HepG2 (cell line): ENCODE data around the gene IST1. TPM values are rescaled to one million over a fixed set of nuclear protein-coding genes. Genes with fewer than 3 reads are reported as not detected.
A peak's percentile ranks its signal among the peaks of the same experiment; 100 is the strongest.

Experiments
- BRD4 ChIP-seq: sonication (generic); formaldehyde crosslinking; IDR thresholded peaks from 2 replicates; pipeline ENCODE4 v1.4.0; 2020; ENCODE audit warnings: missing genetic modification reagents
- CENPX ChIP-seq: sonication (generic); formaldehyde crosslinking; IDR thresholded peaks from 2 replicates; pipeline ENCODE4 v1.9.0; 2021; ENCODE audit warnings: mild to moderate bottlenecking, missing genetic modification reagents, moderate library complexity
- CREB1 ChIP-seq, 2 experiments: fragments of 450-650 bp in 1 of 2; IDR thresholded peaks; 2 replicates each; pipeline ENCODE4 v1.6.1; 2016 to 2017; ENCODE audit warnings: control low read depth in 1 of 2, mild to moderate bottlenecking in 1 of 2, missing compliant biosample characterization in 1 of 2, missing genetic modification characterization in 1 of 2
- FOXA3 ChIP-seq: IDR thresholded peaks from 2 replicates; pipeline ENCODE4 v1.6.1; 2016; ENCODE audit warnings: missing genetic modification reagents, missing compliant biosample characterization
- SALL2 ChIP-seq: sonication (generic); formaldehyde crosslinking; IDR thresholded peaks from 2 replicates; pipeline ENCODE4 v1.8.1; 2023; ENCODE audit warnings: mild to moderate bottlenecking, missing genetic modification reagents, inconsistent platforms
- SRSF9 ChIP-seq: fragments of 200-400 bp; formaldehyde crosslinking; IDR thresholded peaks from 2 replicates; pipeline ENCODE4 v1.6.1; 2018; ENCODE audit warnings: borderline replicate concordance, mild to moderate bottlenecking, low read depth, low read length; ENCODE audit not compliant: insufficient read depth, poor library complexity, severe bottlenecking
- THYN1 ChIP-seq: sonication (generic); formaldehyde crosslinking; IDR thresholded peaks from 2 replicates; pipeline ENCODE4 v1.8.1; 2023; ENCODE audit warnings: low read depth, mild to moderate bottlenecking, moderate library complexity, missing genetic modification reagents, borderline replicate concordance
- XBP1 ChIP-seq: sonication (generic); formaldehyde crosslinking; IDR thresholded peaks from 2 replicates; pipeline ENCODE4 v1.5.0; 2020; ENCODE audit warnings: missing genetic modification reagents
- ZBTB34 ChIP-seq: sonication (generic); formaldehyde crosslinking; IDR thresholded peaks from 2 replicates; pipeline ENCODE4 v1.8.0; 2022; ENCODE audit warnings: mild to moderate bottlenecking, missing genetic modification reagents
- ZBTB7B ChIP-seq: sonication (generic); formaldehyde crosslinking; IDR thresholded peaks from 2 replicates; pipeline ENCODE4 v1.4.0; 2020; ENCODE audit warnings: missing genetic modification reagents
- ZFP1 ChIP-seq: IDR thresholded peaks from 2 replicates; pipeline ENCODE4 v1.6.1; 2016
- ZFP36L1 ChIP-seq: sonication (generic); formaldehyde crosslinking; IDR thresholded peaks from 2 replicates; pipeline ENCODE4 v1.8.0; 2022; ENCODE audit warnings: mild to moderate bottlenecking, missing genetic modification reagents, moderate library complexity
- ZNF446 ChIP-seq: sonication (generic); formaldehyde crosslinking; IDR thresholded peaks from 2 replicates; pipeline ENCODE4 v1.5.0; 2020; ENCODE audit warnings: mild to moderate bottlenecking, missing genetic modification reagents
- ZNF629 ChIP-seq: sonication (generic); formaldehyde crosslinking; conservative IDR thresholded peaks from 2 replicates; pipeline ENCODE4 v1.5.0; 2020; ENCODE audit warnings: missing genetic modification reagents
- ZNF773 ChIP-seq: sonication (generic); formaldehyde crosslinking; IDR thresholded peaks from 2 replicates; pipeline ENCODE4 v1.4.0; 2020; ENCODE audit warnings: missing genetic modification reagents, borderline replicate concordance
- polyA plus RNA-seq, 8 experiments: library from polyadenylated mRNA; depleted of rRNA in 3 of 8; stranded (reverse) in 7 of 8; unstranded in 1 of 8; fragments of >200 nt; fragmentation: Illumina TruSeq in 4 of 8; extraction: Trizol in 4 of 8; gene quantifications; 2 replicates each; pipeline versions ENCODE4 v1.2.1 to v1.2.3, GENCODE V29; 2011 to 2016; ENCODE audit warnings: low read depth in 4 of 8, missing spikeins in 1 of 8, mixed read lengths in 1 of 8; ENCODE audit not compliant: insufficient read depth in 1 of 8
- total RNA-seq, 5 experiments: library from RNA; depleted of rRNA; stranded (reverse); fragments of >200 nt; fragmentation: Illumina TruSeq; extraction: Trizol; gene quantifications; 2 replicates each; pipeline ENCODE4 v1.2.3, GENCODE V29; 2016; ENCODE audit warnings: low read depth in 1 of 5
- TF ChIP-seq, protein P1 (sequence below): sonication (generic); formaldehyde crosslinking; IDR thresholded peaks from 2 replicates; pipeline ENCODE4 v1.4.0; 2020; ENCODE audit warnings: mild to moderate bottlenecking, low read depth, missing genetic modification reagents
- TF ChIP-seq, protein P2 (sequence below): sonication (generic); formaldehyde crosslinking; IDR thresholded peaks from 2 replicates; pipeline ENCODE4 v1.5.0; 2020; ENCODE audit warnings: missing genetic modification reagents, mild to moderate bottlenecking, borderline replicate concordance
- TF ChIP-seq, protein P3 (sequence below): sonication (generic); formaldehyde crosslinking; IDR thresholded peaks from 2 replicates; pipeline ENCODE4 v1.5.0; 2020; ENCODE audit warnings: mild to moderate bottlenecking, missing genetic modification reagents, moderate library complexity
- TF ChIP-seq, protein P4 (sequence below): sonication (generic); formaldehyde crosslinking; IDR thresholded peaks from 2 replicates; pipeline ENCODE4 v1.4.0; 2020; ENCODE audit warnings: missing genetic modification reagents

The IST1 gene
- total and polyA plus RNA-seq, 2 of the 13 experiments (the other 11 are each of a cell fraction or from before 2014, with no cell fraction given), result 346 to 415 TPM

DNA sequence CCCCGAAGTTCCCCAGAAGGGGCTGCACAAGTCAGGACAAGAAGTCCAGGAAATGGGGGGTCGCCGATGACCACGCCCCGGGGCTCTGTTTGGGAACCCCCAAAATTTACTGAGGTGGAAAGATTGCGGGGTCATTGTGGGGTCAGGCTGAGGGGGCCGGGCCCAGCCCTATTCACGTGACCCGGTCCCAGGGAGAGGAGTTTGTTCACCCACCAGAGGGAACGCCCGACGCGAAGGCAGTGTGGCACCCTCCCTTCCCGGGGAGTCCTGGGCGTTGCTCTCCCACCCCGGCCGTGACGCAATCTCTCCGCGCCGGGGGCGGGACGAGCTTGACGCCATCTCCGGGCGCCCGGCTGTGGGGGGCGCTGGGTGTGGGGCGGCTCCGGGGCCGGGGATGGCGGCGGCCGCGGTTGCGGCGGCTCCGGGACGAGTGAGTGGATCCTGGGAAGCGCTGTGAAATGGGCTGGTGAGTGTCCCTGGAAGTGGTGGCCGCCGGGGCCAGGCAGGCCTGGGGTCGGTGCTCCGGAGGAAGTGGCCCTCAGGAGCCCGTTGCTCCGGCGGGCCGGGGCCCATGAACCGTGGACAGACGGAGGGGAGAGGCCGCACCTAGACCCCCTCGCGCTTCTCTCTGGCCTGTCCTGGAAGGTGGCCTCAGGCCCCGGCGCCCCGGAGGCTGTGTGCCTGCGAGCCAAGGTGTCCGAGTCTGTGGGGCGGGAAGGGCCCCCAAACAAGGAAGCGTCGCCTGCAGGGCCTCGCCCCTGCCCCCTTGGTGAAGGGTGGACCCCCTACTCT is 49.5 kb upstream of the IST1 start, which contains the start of gene ATXN1L (continued):
- TF ChIP-seq, protein P1, sequence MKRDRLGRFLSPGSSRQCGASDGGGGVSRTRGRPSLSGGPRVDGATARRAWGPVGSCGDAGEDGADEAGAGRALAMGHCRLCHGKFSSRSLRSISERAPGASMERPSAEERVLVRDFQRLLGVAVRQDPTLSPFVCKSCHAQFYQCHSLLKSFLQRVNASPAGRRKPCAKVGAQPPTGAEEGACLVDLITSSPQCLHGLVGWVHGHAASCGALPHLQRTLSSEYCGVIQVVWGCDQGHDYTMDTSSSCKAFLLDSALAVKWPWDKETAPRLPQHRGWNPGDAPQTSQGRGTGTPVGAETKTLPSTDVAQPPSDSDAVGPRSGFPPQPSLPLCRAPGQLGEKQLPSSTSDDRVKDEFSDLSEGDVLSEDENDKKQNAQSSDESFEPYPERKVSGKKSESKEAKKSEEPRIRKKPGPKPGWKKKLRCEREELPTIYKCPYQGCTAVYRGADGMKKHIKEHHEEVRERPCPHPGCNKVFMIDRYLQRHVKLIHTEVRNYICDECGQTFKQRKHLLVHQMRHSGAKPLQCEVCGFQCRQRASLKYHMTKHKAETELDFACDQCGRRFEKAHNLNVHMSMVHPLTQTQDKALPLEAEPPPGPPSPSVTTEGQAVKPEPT (CRISPR knock-in tag), result peak; percentile 80; the same call in 1 of the 2 replicates
- no peak for TF ChIP-seq SRSF9
- peak; percentile 53; the same call in 1 of the 2 replicates for TF ChIP-seq ZFP1 (CRISPR knock-in tag)
- TF ChIP-seq ZNF629 (CRISPR knock-in tag), result no peak
- TF ChIP-seq ZFP36L1, result no peak; the same call in 1 of the 2 replicates
- no peak; the same call in 1 of the 2 replicates for TF ChIP-seq ZNF773 (CRISPR knock-in tag)
- TF ChIP-seq SALL2 (CRISPR knock-in tag), result peak; percentile 94
- TF ChIP-seq, protein P2, sequence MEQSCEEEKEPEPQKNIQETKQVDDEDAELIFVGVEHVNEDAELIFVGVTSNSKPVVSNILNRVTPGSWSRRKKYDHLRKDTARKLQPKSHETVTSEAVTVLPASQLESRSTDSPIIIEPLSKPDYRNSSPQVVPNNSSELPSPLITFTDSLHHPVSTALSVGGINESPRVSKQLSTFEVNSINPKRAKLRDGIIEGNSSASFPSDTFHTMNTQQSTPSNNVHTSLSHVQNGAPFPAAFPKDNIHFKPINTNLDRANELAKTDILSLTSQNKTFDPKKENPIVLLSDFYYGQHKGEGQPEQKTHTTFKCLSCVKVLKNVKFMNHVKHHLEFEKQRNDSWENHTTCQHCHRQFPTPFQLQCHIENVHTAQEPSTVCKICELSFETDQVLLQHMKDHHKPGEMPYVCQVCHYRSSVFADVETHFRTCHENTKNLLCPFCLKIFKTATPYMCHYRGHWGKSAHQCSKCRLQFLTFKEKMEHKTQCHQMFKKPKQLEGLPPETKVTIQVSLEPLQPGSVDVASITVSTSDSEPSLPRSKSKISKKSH (CRISPR knock-in tag), result peak; percentile 13
- no peak for TF ChIP-seq CENPX (CRISPR knock-in tag)
- peak; percentile 70; the same call in 1 of the 2 replicates for TF ChIP-seq FOXA3 (CRISPR knock-in tag)
- TF ChIP-seq XBP1, result peak; percentile 76; the same call in 1 of the 2 replicates
- TF ChIP-seq, protein P3, sequence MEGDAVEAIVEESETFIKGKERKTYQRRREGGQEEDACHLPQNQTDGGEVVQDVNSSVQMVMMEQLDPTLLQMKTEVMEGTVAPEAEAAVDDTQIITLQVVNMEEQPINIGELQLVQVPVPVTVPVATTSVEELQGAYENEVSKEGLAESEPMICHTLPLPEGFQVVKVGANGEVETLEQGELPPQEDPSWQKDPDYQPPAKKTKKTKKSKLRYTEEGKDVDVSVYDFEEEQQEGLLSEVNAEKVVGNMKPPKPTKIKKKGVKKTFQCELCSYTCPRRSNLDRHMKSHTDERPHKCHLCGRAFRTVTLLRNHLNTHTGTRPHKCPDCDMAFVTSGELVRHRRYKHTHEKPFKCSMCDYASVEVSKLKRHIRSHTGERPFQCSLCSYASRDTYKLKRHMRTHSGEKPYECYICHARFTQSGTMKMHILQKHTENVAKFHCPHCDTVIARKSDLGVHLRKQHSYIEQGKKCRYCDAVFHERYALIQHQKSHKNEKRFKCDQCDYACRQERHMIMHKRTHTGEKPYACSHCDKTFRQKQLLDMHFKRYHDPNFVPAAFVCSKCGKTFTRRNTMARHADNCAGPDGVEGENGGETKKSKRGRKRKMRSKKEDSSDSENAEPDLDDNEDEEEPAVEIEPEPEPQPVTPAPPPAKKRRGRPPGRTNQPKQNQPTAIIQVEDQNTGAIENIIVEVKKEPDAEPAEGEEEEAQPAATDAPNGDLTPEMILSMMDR (CRISPR knock-in tag), result peak; percentile 19; the same call in 1 of the 2 replicates
- peak; percentile 90 for TF ChIP-seq ZBTB7B
- peak; percentile 44 for TF ChIP-seq ZNF446 (CRISPR knock-in tag)
- TF ChIP-seq, protein P4, sequence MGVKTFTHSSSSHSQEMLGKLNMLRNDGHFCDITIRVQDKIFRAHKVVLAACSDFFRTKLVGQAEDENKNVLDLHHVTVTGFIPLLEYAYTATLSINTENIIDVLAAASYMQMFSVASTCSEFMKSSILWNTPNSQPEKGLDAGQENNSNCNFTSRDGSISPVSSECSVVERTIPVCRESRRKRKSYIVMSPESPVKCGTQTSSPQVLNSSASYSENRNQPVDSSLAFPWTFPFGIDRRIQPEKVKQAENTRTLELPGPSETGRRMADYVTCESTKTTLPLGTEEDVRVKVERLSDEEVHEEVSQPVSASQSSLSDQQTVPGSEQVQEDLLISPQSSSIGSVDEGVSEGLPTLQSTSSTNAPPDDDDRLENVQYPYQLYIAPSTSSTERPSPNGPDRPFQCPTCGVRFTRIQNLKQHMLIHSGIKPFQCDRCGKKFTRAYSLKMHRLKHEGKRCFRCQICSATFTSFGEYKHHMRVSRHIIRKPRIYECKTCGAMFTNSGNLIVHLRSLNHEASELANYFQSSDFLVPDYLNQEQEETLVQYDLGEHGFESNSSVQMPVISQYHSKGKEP (CRISPR knock-in tag), result peak; percentile 89
- TF ChIP-seq ZBTB34, result no peak; the same call in 1 of the 2 replicates
- peak; percentile 99 for TF ChIP-seq CREB1 (IDR thresholded peaks at IDR 0.05)
- peak; percentile 95 for TF ChIP-seq CREB1 (CRISPR knock-in tag; IDR thresholded peaks at IDR 0.05)
- peak; percentile 36; the same call in 1 of the 2 replicates for TF ChIP-seq THYN1 (CRISPR knock-in tag)
- TF ChIP-seq BRD4 (CRISPR knock-in tag), result no peak; the same call in 1 of the 2 replicates
